SK-N-MC (cell line): ENCODE data around the gene DPYSL4.
"Not testable (repeated sequence)": the region's sequence is repeated elsewhere in the genome, so short reads cannot be mapped to it uniquely, and the experiment has no call there.

ENCODE experiments used
- DNase-seq: peaks from one replicate; pipeline ENCODE4 v3.0.0-alpha.2; 2011; ENCODE audit warnings: low read depth, low spot score
- H3K27ac ChIP-seq: fragments of 200-600 bp; sonication (generic); 2 replicates; pipeline ENCODE4 v1.5.1; 2016; ENCODE audit warnings: mixed run types
- H3K36me3 ChIP-seq: fragments of 200-600 bp; sonication (generic); 2 replicates; pipeline ENCODE4 v1.6.1; 2017; ENCODE audit warnings: antibody characterized with exemption, low read length, mixed read lengths; ENCODE audit not compliant: insufficient read depth
- H3K4me3 ChIP-seq: fragments of 200-600 bp; sonication (generic); 2 replicates; pipeline ENCODE4 v1.5.1; 2016
- H3K9ac ChIP-seq: fragments of 200-600 bp; sonication (generic); 2 replicates; pipeline ENCODE4 v1.8.0; 2017; ENCODE audit warnings: mixed run types, mixed read lengths; ENCODE audit not compliant: insufficient read length
- H3K9me3 ChIP-seq: fragments of 200-600 bp; sonication (generic); 2 replicates; pipeline ENCODE4 v1.6.1; 2017; ENCODE audit warnings: low read depth, mild to moderate bottlenecking, antibody characterized with exemption, low read length, moderate library complexity, mixed read lengths
- EZH2 ChIP-seq: fragments of 200-600 bp; sonication (generic); IDR thresholded peaks from one replicate; pipeline ENCODE4 v1.6.1; 2017; ENCODE audit warnings: antibody characterized with exemption
- FOXP2 ChIP-seq: optimal IDR thresholded peaks from 2 replicates; pipeline ENCODE3; 2011; ENCODE audit warnings: mild to moderate bottlenecking, moderate library complexity; ENCODE audit not compliant: insufficient read depth; ENCODE audit errors: extremely low read length, control extremely low read depth
- POLR2AphosphoS5 ChIP-seq: IDR thresholded peaks from 2 replicates; pipeline ENCODE4 v1.6.1; 2012; ENCODE audit warnings: mild to moderate bottlenecking, low read depth, low read length, borderline replicate concordance

DPYSL4 gene

DNA sequence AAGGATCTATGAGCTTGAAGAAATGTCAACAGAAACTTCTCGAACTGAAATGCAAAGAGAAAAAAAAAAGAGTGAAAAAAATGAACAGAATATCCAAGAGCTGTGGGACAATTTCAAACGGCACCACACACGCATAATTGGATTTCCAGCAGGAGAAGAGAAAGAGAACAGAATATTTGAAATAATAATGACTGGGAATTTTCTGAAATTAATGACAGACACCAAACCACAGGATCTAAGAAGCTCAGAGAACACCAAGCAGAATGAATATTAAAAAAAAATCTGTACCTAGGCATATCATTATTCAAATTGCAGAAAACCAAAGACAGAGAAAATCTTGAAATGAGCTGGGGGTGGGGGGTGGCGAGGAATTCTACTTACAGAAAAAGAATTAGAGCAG is 27.2 kb downstream of the DPYSL4 start:
- no peaks in the 10 kb centered on the region for H3K9me3 ChIP-seq
- TF ChIP-seq FOXP2 (no peak), POLR2AphosphoS5 (no peak), EZH2 (no peak)
- H3K27ac ChIP-seq, result no peak overlapping the region
- no peaks in the 10 kb centered on the region for H3K36me3 ChIP-seq
- H3K4me3 ChIP-seq, result no peak overlapping the region
- no peak overlapping the region for H3K9ac ChIP-seq
- DNase-seq, result no peak

DNA sequence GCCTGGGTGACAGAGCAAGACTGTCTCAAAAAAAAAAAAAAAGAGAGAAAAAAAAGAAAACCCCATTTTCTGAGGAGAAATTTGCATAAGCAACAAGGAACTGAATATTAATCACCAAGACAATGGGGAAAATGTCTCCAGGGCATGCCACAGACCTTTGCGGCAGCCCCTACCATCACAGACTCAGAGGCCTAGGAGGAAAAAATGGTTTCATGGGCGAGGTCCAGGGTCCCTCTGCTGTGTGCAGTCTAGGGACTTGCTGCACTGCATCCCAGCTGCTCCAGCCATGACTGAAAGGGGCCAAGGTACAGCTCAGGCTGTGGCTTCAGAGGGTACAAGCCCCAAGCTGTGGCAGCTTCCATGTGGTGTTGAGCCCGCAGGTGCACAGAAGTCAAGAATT is 29.7 kb downstream of the DPYSL4 start:
- H3K4me3 ChIP-seq, H3K9me3 ChIP-seq, DNase-seq, H3K36me3 ChIP-seq, H3K9ac ChIP-seq, H3K27ac ChIP-seq: not testable (repeated sequence)

DNA sequence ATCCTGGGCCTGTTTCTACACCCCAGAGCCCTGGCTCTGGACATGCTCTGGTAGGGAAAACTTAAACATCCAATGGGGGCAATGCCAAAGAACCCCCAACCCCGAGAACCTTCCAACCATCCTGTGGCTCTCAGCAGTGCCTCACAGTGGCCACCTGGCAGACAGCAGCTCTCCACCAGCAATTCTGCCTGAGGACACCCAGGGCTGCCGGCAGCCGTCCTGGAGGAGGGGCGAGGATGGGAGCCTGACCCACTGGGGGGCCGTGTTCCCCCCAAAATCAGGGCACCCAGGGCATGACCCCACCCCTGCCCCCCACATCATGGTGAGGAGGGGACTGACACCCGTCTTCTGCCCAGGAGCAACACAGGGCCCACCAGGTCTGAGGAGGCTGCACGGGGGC is 32.7 kb downstream of the DPYSL4 start:
- Histone ChIP-seq H3K4me3 (no peak overlapping the region), H3K36me3 (no peaks in the 10 kb centered on the region), H3K9ac (no peak overlapping the region), H3K27ac (no peak overlapping the region), H3K9me3 (no peaks in the 10 kb centered on the region)
- TF ChIP-seq POLR2AphosphoS5 (no peak), FOXP2 (no peak), EZH2 (no peak)
- DNase-seq, result no peak

DNA sequence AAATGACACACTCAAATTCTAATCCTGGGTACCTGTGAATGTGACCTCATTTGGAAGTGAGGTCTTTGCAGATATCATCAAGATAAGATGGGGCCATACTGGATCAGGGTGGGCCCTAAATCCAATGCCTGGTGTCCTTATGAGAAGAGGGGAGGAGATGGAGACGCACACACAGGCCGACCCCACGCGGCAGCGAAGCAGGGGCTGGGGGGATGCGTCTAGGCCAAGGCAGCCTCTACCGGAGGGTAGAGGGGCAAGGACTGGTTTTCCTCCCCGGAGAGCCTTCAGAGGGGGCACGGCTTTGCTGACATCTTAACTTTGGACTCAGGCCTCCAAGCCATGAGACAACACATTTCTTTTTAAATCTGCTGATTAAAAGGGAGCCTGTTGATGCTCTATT is 33.3 kb downstream of the DPYSL4 start:
- Histone ChIP-seq H3K36me3 (no peaks in the 10 kb centered on the region), H3K27ac (no peak overlapping the region), H3K4me3 (no peak overlapping the region), H3K9me3 (no peaks in the 10 kb centered on the region), H3K9ac (no peak overlapping the region)
- DNase-seq, result no peak
- TF ChIP-seq FOXP2 (no peak), EZH2 (no peak), POLR2AphosphoS5 (no peak)

DNA sequence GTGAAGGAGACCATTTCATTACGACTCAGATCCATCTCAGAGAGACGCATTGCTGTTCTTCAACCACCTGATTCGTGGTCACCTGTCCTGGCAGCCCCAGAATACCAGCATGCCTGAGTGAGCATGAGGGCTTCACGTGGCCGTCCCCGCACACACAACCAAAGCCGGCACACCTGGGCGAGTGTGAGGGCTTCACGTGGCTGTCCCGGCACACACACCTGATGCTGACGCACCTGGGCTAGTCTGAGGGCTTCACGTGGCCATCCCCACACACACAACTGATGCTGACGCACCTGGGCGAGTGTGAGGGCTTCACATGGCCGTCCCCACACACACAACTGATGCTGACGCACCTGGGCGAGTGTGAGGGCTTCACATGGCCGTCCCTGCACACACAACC is 34.2 kb downstream of the DPYSL4 start:
- not testable (repeated sequence) for DNase-seq, H3K9me3 ChIP-seq, H3K9ac ChIP-seq, H3K4me3 ChIP-seq, H3K36me3 ChIP-seq, H3K27ac ChIP-seq

DNA sequence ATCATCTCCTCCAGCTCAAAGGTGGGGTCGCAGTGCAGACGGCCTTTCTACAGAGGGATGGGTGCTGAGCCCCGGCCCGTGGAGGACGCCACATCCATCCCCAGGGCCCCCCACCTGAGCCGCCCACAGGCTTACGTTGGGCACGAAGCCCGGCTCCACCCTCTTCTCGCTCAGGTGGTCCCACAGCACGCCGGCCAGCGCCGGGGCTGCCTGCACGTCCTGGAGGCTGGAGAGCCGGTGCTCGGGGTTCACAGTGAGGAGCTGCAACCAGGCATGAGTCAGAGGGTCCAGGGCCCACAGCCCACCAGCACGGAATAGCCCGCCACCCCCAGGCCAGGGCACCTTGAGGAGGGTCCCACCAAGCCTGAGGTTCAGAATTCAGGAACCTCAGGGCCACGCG is 36.0 kb downstream of the DPYSL4 start:
- no peak overlapping the region for H3K4me3 ChIP-seq
- no peak for TF ChIP-seq POLR2AphosphoS5
- no peak for TF ChIP-seq EZH2
- TF ChIP-seq FOXP2, result no peak
- H3K9me3 ChIP-seq, result no peaks in the 10 kb centered on the region
- no peak overlapping the region for H3K27ac ChIP-seq
- no peak for DNase-seq
- no peak overlapping the region for H3K9ac ChIP-seq
- no peaks in the 10 kb centered on the region for H3K36me3 ChIP-seq

DNA sequence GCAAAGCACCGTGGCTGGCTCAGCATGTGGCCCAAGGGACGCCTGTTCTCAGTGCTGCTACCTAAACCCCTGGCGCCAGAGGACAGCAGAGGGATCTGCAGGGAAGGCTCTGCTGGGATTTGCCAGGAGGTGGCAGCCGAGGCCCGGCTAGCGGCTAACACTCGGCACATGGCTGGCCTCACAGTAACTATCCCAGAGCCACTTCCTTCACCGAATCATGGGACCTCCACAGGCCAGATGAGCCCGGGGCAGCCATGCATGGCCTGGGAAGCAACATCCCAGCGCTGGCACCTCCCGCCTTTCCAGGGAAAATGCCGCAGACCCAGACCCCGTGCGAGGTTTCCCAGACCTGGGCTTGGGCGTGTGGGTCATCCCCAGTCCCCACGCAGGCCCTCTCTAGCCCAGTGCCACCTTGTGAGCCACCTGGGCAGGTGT is 36.4 kb downstream of the DPYSL4 start:
- TF ChIP-seq EZH2, result no peak
- TF ChIP-seq POLR2AphosphoS5, result no peak
- TF ChIP-seq FOXP2, result no peak
- Histone ChIP-seq H3K36me3 (no peaks in the 10 kb centered on the region), H3K4me3 (no peak overlapping the region), H3K9ac (no peak overlapping the region), H3K27ac (no peak overlapping the region), H3K9me3 (no peaks in the 10 kb centered on the region)
- DNase-seq, result no peak

DNA sequence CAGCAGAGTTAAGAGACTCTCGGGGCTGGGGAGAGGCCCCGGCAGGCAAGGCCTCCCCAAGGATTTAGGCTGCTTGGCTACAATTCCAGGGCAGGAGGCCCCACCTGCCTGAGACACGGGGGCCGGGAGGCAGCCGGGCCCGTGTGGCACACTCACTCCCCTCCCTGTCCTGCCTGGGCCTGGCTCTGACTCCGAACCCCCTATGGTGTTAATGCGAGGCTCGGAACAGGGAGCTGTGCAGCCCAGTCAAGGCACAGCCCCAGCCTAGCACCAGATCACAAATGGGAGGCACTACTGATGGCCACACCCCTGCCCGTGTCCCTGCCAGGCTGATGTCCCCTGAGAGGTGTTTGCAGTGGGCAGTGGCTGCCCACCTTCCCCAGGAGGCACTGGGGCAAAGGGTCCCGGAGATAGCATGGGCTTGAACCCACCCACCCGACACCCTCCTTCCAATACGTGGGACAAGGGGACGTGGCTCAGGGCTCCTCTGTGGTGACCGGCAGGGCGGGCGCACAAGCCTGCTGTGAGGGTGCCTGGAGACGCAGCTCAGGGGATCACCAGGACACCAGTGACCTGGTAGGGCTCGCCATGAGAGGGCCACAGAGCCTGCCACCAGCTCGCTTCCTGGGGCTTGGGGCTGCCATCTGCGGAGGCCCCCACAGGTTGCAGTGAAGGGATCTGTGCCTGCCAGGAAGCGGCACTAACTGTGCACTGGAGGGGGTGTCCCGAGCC is 37.0 kb downstream of the DPYSL4 start:
- TF ChIP-seq POLR2AphosphoS5, result no peak
- TF ChIP-seq FOXP2, result no peak
- TF ChIP-seq EZH2, result no peak
- no peak for DNase-seq
- no peaks in the 10 kb centered on the region for H3K36me3 ChIP-seq
- no peaks in the 10 kb centered on the region for H3K9me3 ChIP-seq
- no peak overlapping the region for H3K9ac ChIP-seq
- no peak overlapping the region for H3K4me3 ChIP-seq
- no peak overlapping the region for H3K27ac ChIP-seq

DNA sequence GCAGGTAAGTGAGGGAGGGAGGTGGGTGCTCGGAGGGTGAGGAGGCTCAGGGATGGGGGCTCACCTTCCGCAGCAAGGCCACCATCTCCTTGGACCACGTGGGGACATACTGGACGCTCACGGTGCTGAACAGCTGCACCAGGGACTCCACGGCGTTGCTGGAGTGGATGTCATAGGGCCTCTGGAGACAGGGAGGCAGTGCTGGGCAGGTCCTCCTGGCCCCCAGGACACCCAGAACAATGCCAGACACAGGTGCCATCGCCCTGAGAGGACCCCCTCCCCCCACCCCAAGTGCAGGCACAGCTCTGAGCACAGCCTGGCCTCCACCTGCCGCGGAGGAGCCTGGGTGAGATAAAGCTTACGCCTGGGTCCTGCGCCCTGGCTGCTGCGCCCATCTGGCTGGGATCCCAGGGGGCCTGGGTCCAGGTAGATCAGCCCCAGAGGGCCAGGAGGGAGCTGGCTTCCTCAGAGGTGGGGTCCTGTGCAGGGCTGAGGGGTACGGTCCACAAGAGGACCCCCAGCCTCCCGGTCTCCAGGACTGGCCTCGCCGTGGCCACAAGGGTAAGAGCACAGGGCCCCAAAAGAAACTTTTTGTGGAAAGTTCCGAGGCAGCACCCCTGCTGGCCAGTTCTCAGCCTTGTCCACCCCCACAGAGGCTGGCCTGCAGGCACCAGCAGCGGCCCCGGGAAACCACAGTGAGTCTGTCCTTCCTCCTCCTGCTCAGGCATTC is 37.8 kb downstream of the DPYSL4 start:
- TF ChIP-seq FOXP2 (no peak), EZH2 (no peak), POLR2AphosphoS5 (no peak)

More for the DNA sequence above, 37.8 kb downstream of the DPYSL4 start:
- H3K4me3 ChIP-seq, result no peak overlapping the region
- no peaks in the 10 kb centered on the region for H3K9me3 ChIP-seq
- no peak overlapping the region for H3K9ac ChIP-seq
- no peak overlapping the region for H3K27ac ChIP-seq
- DNase-seq, result no peak
- no peaks in the 10 kb centered on the region for H3K36me3 ChIP-seq
